Occipital lobe (tissue), 2 donors: ENCODE measurements around the gene SETD4. TPM values are rescaled to one million over a fixed set of nuclear protein-coding genes. Genes with fewer than 3 reads are reported as not detected.
A peak's percentile ranks its signal among the peaks of the same experiment; 100 is the strongest.

Source experiments
- DNase-seq: peaks from one replicate; lab custom pipeline; 2025; lab: John Stamatoyannopoulos, UW
- total RNA-seq: library from RNA; depleted of rRNA; stranded (reverse); fragments of >200 nt; gene quantifications from one replicate; pipeline ENCODE4 v1.2.3, GENCODE V29; 2014

The SETD4 gene
- total RNA-seq, 1 donor from 2014 or later = 31.8 TPM

GRCh38 chr21:36048357-36048756, 12.0 kb downstream of the SETD4 start:
- DNase-seq = no peak

DNA sequence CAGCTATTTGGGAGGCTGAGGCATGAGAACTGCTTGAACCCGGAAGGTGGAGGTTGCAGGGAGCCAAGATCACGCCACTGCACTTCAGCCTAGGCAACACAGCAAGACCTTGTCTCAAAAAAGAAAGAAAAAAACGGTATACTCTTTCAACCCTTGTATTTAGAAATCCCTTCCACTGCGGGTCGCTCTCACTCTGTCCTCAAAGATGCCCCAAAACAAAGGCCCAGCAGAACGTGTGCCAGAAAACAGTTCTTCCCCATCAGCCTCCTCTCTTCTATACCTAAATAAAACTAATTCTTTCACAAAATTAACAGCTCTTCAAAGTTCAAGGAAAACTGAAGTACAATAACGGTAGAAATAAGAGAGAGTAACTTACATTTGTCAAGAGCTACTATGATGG, 13.2 kb downstream of the SETD4 start:
- no peak for DNase-seq

DNA sequence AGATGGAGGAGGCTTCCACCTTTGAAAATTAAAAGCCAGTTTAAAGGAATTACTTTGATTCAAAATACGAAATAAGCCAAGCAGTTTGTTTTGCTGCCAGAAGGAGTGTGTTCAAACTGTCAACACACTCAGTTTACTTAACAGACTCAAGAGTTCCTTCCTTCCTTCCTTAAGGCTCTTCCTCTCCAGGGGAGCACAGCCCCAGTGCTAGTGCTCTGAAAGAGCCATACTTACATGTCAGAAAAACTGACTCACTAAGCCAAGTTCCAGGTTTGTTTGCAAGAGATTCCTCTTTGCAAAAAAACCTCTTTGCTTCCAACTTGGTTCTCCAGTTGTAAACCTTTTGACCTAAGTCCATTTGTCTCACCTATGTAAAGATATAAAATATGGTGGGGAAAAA, 14.3 kb downstream of the SETD4 start:
- no peak for DNase-seq

- DNase-seq = no peak
These were observed 16.3 kb downstream of the SETD4 start for GRCh38 chr21:36044056-36044455.

GRCh38 chr21:36041910-36042309, 18.4 kb downstream of the SETD4 start:
- no peak for DNase-seq

DNA sequence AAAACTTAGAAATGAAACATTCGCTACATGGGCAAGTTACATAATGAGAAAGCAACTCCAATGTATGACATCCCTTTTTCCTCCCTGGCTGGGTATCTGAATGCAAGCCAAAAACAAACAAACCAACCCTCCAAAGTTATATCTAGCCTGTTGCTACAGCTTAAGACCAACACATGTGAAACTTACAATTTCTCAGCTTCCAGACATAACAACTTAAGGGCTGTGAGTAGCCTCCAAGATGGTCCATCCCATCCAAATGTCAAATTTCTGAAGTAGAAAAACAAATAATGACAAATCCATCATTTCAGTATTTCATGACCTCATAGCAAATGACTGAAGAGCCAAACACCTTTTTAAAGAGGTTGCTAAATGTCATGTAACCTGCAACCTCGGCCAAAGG, 19.9 kb downstream of the SETD4 start:
- DNase-seq = no peak

- DNase-seq = no peak
These were observed 20.5 kb downstream of the SETD4 start for GRCh38 chr21:36039861-36040260.

DNA sequence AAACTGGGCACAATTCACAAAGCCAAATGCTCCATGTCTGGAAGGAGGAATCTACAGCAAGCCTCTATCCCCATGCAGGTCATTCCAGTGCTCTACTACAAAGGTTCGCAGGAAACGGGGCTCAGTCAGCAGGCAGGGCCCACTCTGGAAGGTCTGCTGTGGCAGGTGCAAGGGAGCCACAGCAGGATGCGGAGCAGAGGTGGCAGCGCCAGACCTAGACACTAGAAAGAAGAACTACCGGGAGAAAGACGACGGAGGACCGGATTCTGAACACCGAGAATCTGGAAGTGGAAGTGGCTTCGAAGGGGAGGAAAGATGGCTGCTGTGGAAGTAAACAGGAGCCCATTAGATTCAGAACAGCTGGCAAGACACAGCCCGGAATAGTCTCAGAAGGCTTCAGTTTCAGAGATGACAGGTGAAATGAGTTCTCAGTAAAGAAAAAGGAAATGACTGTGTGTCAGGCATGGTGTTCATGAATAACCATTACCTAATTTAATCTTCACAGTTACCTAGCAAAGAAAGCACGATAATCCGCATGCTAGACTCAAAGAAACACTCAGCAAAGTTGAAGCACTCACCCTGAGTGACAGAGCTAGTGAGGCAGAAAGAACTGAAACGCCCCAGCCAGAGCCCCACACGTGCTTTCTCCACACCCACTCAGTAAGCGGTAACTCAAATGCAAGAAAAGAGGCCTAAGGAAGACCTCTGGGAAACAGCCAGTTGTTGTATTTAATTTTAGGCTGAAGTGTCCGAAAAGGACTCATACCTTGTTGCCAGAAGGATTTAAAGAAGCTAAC, 21.4 kb downstream of the SETD4 start:
- no peak for DNase-seq

GRCh38 chr21:36035381-36035791, 24.9 kb downstream of the SETD4 start:
- DNase-seq = no peak

- no peak for DNase-seq
These were observed 26.0 kb downstream of the SETD4 start for GRCh38 chr21:36034211-36034913.

DNA sequence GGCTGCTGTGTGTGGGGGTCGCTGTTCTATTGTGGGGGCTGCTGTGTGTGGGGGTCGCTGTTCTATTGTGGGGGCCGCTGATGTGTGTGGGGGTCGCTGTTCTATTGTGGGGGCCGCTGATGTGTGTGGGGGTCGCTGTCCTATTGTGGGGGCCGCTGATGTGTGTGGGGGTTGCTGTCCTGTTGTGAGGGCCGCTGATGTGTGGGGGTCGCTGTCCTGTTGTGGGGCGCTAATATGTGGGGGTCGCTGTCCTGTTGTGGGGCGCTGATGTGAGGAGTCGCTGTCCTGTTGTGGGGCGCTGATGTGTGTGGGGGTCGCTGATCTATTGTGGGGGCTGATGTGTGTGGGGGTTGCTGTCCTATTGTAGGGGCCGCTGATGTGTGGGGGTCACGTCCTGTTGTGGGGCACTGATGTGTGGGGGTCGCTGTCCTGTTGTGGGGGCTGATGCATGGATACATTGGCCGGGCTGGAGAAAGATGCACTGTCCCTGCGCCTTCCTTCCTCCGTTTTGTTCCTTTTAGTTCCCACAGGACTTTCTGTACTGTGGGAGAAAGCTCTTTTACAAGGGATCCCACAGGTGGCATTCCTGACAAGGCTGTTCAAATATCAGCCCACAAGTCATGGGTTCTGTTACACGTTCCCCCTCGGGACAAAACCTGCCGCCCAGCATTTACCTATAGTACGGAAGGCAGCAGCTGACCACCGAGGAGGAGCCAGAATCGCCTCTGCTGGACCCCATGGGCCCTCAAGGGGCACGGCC, 27.5 kb downstream of the SETD4 start:
- DNase-seq = no peak

DNA sequence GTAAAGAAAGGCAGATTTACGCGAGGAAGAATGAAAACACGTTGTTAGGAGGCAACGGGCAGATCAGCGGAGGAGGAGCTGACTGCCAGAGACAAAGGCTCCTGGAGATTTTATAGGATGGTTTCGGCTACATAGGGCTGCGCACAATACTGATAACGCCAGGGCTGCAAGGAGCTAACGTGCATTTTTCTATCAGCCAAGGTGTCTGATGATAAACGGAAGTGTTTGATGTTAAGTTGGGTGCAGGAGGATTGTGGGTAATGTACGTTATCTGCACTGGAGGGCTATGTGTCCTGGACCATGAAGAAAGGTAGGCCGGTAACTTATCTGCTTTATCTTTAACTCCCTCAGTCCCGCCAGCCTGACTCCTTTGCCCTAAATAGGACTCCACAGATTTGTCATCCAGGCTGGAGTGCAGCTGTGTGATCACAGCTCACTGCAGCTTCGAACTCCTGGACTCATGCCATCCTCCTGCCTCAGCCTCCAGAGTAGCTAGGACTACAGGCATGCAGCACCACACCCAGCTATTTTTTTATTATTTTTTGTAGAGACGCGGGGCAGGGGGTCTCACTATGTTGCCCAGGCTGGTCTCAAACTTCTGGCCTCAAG, 29.6 kb downstream of the SETD4 start:
- no peak for DNase-seq

- no peak for DNase-seq
These were observed 31.0 kb downstream of the SETD4 start for GRCh38 chr21:36029309-36029708.

DNA sequence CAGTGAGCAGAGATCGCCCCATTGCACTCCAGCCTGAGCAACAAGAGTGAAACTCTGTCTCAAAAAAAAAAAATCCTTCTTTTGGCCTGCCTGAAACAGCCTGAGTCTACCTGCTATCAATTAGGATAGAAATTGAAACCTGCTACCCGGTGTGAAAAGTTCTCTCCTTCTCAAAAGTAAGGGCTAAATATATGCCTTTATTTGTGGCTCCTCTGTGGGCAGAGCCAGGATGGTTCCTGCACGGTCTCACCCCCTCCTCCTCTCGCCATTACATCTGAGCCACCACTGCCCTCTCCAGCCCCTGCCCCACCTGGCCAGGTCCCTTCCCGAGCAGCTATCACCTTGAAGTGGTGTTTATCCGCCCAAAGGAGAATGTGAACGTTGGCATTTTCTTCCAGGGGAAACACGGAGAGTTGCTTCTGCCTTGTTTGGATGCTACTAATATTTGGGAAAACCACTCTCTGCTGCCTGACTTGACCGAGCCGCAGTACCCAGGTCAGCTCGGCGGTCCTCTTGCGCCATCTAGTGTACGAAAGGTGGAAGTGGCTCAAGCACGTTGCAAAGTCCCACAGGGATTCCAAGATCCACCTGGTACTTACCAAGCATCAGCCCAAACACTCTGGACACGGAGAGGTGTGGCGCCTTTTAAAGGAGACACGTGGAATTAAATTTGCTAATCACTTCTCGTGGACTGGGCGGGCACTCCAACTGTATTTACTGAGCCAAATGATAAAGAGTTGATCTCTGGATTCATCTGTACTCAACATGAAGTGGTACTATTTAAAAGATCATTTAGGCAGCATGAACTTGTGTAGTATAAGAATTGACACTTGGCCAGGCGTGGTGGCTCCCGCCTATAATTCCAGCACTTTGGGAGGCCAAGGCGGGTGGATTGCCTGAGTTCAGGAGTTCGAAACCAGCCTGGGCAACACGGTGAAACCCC, 31.9 kb downstream of the SETD4 start:
- peak; percentile 71 for DNase-seq

GRCh38 chr21:36027347-36027746, 33.0 kb downstream of the SETD4 start:
- DNase-seq = no peak

- DNase-seq = no peak
These were observed 35.5 kb downstream of the SETD4 start for GRCh38 chr21:36024782-36025181.

DNA sequence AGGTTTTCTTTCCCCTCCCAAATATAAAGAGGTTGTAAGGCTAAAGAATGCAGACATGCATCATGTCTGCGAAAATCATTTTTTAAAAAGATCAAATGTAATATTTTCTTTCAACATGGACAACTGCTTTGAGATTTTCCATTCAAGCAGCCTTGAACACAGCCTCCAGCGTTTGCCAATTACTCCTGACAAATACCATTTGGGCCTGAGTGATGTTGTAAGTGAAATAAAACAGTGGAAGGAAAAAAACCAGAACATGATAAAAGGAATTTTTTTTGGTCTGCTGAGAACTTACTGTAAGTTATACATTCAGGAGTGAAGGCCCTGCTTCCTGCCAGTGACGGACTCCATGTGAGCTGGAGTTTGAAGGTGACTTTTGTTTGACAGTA, 37.2 kb downstream of the SETD4 start:
- no peak for DNase-seq

DNA sequence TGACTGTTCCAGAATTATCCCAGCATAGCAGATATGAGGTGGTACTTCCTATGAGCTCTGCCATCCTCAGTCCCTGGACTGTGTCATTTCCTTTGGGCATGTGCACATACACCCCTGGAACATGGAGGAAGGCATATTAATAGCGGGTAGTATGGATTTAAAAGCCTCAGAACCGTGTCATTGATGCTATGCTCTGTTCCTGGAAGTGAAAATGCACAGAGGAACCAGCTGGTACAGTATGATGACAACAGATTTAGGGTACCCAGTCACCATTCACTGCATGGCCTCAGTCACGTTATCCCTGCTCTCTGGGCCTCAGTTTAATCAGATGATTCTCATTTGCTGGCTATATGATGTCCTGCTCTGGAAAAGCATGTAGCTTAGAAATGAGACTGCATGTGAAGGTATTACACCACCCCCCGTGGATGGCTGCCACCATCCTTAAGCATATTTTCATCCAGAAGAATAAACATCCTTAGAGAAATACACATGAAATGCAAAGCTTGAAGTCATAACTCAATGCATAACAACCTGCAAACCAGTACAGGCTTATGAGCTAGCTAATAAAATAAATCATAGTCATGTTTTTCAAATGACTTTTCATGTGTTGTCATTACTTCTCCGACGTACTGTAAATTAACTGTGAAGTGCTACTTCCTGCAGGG, 37.8 kb downstream of the SETD4 start:
- DNase-seq = no peak

- DNase-seq = no peak
These were observed 39.0 kb downstream of the SETD4 start for GRCh38 chr21:36021251-36021837.

GRCh38 chr21:36015045-36015444, 45.3 kb downstream of the SETD4 start:
- DNase-seq = no peak
